Colonic mucosa (tissue), 4 donors: ENCODE results near the gene GPR31. TPM values are rescaled to one million over a fixed set of nuclear protein-coding genes. Genes with fewer than 3 reads are reported as not detected.
A peak's percentile ranks its signal among the peaks of the same experiment; 100 is the strongest.

Source experiments
- DNase-seq: peaks from one replicate; pipeline ENCODE4 v3.0.0-alpha.2; 2020
- H3K27ac ChIP-seq: fragments of 200-600 bp; one replicate; pipeline ENCODE4 v1.8.0; 2021
- H3K27me3 ChIP-seq: fragments of 200-600 bp; one replicate; pipeline ENCODE4 v1.8.0; 2021
- H3K36me3 ChIP-seq: fragments of 200-600 bp; one replicate; pipeline ENCODE4 v1.8.0; 2021
- H3K4me1 ChIP-seq: fragments of 200-600 bp; one replicate; pipeline ENCODE4 v1.8.0; 2021; ENCODE audit warnings: mild to moderate bottlenecking
- H3K4me3 ChIP-seq: fragments of 200-600 bp; one replicate; pipeline ENCODE4 v1.8.0; 2021
- H3K9ac ChIP-seq, 2 donors: one replicate each; pipeline ENCODE4 v1.7.0; 2013; ENCODE audit warnings: control low read depth in 2 of 2, low read depth in 2 of 2, low read length in 2 of 2
- H3K9me3 ChIP-seq: fragments of 200-600 bp; one replicate; pipeline ENCODE4 v1.8.0; 2021
- intact Hi-C: fragments of 100-400 bp; cut with DNase I; formaldehyde crosslinking; loops from one replicate; pipeline ENCODE4 v1.14.1; 2022
- total RNA-seq, 2 donors: library from RNA; stranded (reverse); fragmentation: NEBNext Ultra II Directional in 1 of 2; extraction: Animal tissue kit (Norgen Biotek cat#: 25700) in 1 of 2; gene quantifications; one replicate each; pipeline ENCODE4 v1.2.1, GENCODE V29; 2021
- TF ChIP-seq, protein P1 (sequence below): fragments of 200-600 bp; IDR thresholded peaks from one replicate; pipeline ENCODE4 v1.8.0; 2022; ENCODE audit warnings: antibody characterized with exemption, mild to moderate bottlenecking
- donor health status: healthy.
- donor health status: DM: no; HTN: no; CAD: no.
- donor health status: DM: no; HTN: no; CAD: no.

Gene GPR31
- total RNA-seq, 2 donors from 2014 or later = not detected

DNA sequence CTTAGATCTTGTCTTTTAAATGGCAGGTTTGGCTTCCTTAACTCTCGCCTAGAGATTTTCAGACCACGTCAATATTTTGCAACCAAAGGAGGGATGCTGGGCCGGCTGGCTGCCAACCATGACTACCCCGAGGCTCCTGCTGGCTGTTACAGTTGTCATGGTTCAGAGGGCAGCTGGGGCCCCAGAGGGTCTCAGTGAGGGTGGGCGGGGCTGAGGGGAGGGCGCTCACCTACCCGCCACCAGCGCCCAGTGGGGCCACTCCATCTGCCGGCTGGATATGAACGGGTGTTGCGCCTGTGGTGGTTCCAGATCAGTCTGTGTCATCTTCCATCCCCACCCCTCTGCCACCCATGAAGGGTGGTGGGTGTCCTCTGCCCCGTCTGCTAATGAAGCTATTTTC lies 12.3 kb downstream of the GPR31 start:
- no peak for DNase-seq
- intact Hi-C loops = no loop called here
- TF ChIP-seq, protein P1, sequence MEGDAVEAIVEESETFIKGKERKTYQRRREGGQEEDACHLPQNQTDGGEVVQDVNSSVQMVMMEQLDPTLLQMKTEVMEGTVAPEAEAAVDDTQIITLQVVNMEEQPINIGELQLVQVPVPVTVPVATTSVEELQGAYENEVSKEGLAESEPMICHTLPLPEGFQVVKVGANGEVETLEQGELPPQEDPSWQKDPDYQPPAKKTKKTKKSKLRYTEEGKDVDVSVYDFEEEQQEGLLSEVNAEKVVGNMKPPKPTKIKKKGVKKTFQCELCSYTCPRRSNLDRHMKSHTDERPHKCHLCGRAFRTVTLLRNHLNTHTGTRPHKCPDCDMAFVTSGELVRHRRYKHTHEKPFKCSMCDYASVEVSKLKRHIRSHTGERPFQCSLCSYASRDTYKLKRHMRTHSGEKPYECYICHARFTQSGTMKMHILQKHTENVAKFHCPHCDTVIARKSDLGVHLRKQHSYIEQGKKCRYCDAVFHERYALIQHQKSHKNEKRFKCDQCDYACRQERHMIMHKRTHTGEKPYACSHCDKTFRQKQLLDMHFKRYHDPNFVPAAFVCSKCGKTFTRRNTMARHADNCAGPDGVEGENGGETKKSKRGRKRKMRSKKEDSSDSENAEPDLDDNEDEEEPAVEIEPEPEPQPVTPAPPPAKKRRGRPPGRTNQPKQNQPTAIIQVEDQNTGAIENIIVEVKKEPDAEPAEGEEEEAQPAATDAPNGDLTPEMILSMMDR = no peak
- no peaks in the 10 kb centered on the region for H3K36me3 ChIP-seq
- no peak overlapping the region for H3K4me3 ChIP-seq
- no peaks in the 10 kb centered on the region for H3K27me3 ChIP-seq
- H3K27ac ChIP-seq = no peak overlapping the region
- H3K9me3 ChIP-seq = no peaks in the 10 kb centered on the region
- H3K9ac ChIP-seq = no peak overlapping the region
- H3K4me1 ChIP-seq = peaks cover 5% of the 10 kb centered on the region

DNA sequence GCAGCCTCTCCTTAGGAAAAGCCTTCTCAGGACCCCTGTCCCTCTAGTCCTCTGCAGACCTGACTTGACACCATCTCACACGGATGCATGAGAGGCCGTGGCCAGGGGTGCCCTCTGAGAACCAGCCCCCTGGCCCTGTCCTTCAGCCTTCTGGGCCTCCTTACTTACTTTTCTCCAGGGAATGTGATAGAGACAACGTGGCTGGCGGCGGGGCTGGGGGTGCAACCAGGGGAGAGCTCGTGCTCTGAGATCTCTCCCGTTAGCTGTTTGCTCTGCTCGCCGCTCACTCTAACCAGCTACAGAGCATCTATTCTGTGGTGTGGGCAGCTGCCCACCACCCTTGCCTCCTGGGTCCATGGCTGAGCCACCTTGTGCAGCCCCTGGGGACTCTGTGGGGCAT lies 14.7 kb downstream of the GPR31 start:
- H3K9ac ChIP-seq = no peak overlapping the region
- H3K27me3 ChIP-seq = no peaks in the 10 kb centered on the region
- TF ChIP-seq, protein P1 = no peak
- no peak for DNase-seq
- intact Hi-C loops = loop anchor here (5.0 kb wide), 2 partner anchors 146 to 366 kb away; partner anchors contain the start of gene CEP43
- no peak overlapping the region for H3K27ac ChIP-seq
- peaks cover 5% of the 10 kb centered on the region for H3K4me1 ChIP-seq
- no peak overlapping the region for H3K4me3 ChIP-seq
- no peaks in the 10 kb centered on the region for H3K36me3 ChIP-seq
- H3K9me3 ChIP-seq = no peaks in the 10 kb centered on the region

GRCh38 chr6:167142433-167142761 lies 15.4 kb downstream of the GPR31 start:
- no peak overlapping the region for H3K27ac ChIP-seq
- H3K4me1 ChIP-seq = peaks cover 5% of the 10 kb centered on the region
- intact Hi-C loops = loop anchor here (5.0 kb wide), 2 partner anchors 145 to 365 kb away; partner anchors contain the start of gene CEP43
- no peak overlapping the region for H3K4me3 ChIP-seq
- H3K9ac ChIP-seq = no peak overlapping the region
- no peaks in the 10 kb centered on the region for H3K36me3 ChIP-seq
- no peaks in the 10 kb centered on the region for H3K27me3 ChIP-seq
- no peaks in the 10 kb centered on the region for H3K9me3 ChIP-seq
- DNase-seq = no peak
- TF ChIP-seq, protein P1 = no peak

DNA sequence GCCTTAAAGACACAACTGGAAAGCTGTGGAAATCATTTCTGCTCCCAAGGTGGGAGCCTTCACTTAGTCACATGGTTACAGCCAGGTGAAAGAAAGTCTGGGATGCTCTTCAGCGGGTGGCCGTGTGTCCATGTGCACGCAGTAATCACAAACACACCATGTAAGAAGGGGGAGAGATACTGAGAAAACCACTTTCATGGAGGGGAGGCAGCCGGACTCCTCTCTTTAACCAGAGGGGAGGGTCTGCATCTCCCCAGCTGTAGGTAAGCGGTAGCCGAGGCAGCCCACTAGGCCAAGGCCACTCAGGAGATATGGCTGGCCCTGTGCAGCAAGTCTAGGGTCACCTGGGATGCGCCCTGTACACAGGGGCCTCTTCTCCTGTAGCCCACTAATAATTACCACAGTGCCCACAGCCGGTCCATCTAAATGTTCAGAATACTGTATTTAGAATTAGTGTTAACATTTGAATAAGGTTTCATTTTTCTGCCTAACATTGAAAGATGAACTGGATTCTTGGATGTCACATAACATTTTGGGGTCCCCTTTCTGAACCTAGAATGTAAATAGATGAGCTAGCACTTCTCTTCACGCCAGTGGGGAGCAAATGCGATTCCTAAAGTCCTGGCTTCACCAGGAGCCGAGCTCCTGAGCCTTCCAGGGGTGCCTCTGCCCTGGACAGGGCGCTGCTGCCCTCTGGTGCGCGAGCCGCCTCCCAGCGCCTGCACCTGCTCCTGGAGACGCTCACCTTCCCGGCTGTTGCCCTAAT lies 15.9 kb downstream of the GPR31 start:
- TF ChIP-seq, protein P1 = peak; percentile 82
- Histone ChIP-seq H3K4me3 (no peak overlapping the region), H3K27ac (no peak overlapping the region), H3K4me1 (peaks cover 5% of the 10 kb centered on the region), H3K9ac (no peak overlapping the region), H3K36me3 (no peaks in the 10 kb centered on the region), H3K9me3 (no peaks in the 10 kb centered on the region), H3K27me3 (no peaks in the 10 kb centered on the region)
- intact Hi-C loops = loop anchor here (5.0 kb wide), 2 partner anchors 145 to 365 kb away; partner anchors contain the start of gene CEP43
- DNase-seq = peak; percentile 55

DNA sequence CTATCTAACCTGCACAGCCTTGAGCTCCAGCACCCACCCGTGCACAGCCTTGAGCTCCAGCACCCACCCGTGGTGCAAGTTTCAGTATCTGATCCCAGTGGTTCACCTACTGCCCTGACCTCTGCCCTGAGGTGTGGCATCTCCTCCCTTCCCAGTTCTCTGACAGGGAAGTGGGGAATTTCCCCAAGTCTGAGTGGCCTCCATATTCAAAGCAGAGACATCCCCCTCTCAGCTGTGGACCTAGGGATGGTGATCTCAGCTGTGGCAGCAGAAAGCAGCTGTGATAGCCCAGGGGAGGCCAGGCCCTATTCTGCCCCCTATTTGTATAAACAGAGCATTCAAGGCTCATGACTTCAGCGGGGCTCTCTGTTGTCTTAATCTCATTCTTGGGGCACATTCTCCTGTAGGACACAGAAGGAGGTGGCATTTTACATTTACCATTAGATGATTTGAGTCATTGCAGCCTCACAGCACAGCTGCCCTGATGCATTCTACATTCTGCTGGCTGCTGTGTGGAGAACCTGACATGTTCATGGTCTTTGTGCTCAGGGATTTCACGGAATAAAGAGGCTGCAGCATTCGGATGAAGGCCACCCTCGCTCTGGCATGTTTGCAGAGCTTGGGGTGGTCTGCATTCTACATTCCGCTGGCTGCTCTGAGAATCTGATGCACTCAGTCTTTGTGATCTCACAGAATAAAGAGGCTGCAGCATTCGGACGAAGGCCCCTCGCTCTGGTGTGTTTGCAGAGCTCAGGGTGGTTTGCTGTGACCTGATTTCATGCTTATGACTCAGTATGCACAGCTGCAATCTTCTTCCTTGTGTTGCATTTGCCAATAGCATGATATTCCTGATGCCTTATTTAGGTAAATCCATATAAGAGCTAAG lies 16.9 kb downstream of the GPR31 start:
- DNase-seq = no peak
- H3K4me1 ChIP-seq = peaks cover 5% of the 10 kb centered on the region
- TF ChIP-seq, protein P1 = no peak
- intact Hi-C loops = loop anchor here (5.0 kb wide), 2 partner anchors 144 to 364 kb away; partner anchors contain the start of gene CEP43
- H3K36me3 ChIP-seq = no peaks in the 10 kb centered on the region
- no peaks in the 10 kb centered on the region for H3K27me3 ChIP-seq
- H3K27ac ChIP-seq = no peak overlapping the region
- no peak overlapping the region for H3K4me3 ChIP-seq
- H3K9me3 ChIP-seq = no peaks in the 10 kb centered on the region
- no peak overlapping the region for H3K9ac ChIP-seq
